Naive thymus-derived CD8-positive, alpha-beta T cell (primary cell): ENCODE results near the gene ARGFX. TPM values are rescaled to one million over a fixed set of nuclear protein-coding genes. Genes with fewer than 3 reads are reported as not detected.
"Not testable (repeated sequence)": the region's sequence is repeated elsewhere in the genome, so short reads cannot be mapped to it uniquely, and the experiment has no call there.

ENCODE experiments used
- ATAC-seq, 2 donors: fragments of 150-1000 bp; cut with Tn5 transposase in 1 of 2; sonication (Bioruptor Pico), chemical (Tn5 transposase) in 1 of 2; 1 replicate in 1 of 2; 2 replicates in 1 of 2; pipeline ENCODE4 v1.10.0; 2021; ENCODE audit warnings: mild to moderate bottlenecking in 2 of 2, moderate library complexity in 2 of 2
- POLR2A ChIA-PET: fragments of 350-600 bp; sonication (Branson Sonifier 250); formaldehyde crosslinking; loops from one replicate; lab custom pipeline; 2021; ENCODE audit warnings: antibody characterized with exemption; lab: Charles Lee
- DNase-seq, 10 donors: peaks; one replicate each; pipeline versions ENCODE4 v3.0.0 to v3.0.0-alpha.2; 2020 to 2022
- H3K27ac Mint-ChIP-seq, 10 donors: one replicate each; pipeline ENCODE4 v1.8.0; 2020 to 2022; ENCODE audit warnings: mild to moderate bottlenecking in 10 of 10, mixed read lengths in 10 of 10, moderate library complexity in 4 of 10, inconsistent platforms in 1 of 10
- H3K27me3 Mint-ChIP-seq, 5 donors: one replicate each; pipeline ENCODE4 v1.8.0; 2021 to 2022; ENCODE audit warnings: mixed read lengths in 5 of 5
- H3K36me3 Mint-ChIP-seq, 3 donors: one replicate each; pipeline ENCODE4 v1.8.0; 2020 to 2022; ENCODE audit warnings: mixed read lengths in 3 of 3, mild to moderate bottlenecking in 2 of 3, inconsistent platforms in 1 of 3
- H3K4me1 Mint-ChIP-seq, 4 donors: one replicate each; pipeline ENCODE4 v1.8.0; 2021 to 2022; ENCODE audit warnings: mixed read lengths in 4 of 4
- H3K4me3 Mint-ChIP-seq, 10 donors: one replicate each; pipeline ENCODE4 v1.8.0; 2020 to 2022; ENCODE audit warnings: mild to moderate bottlenecking in 10 of 10, mixed read lengths in 10 of 10, moderate library complexity in 6 of 10, inconsistent platforms in 1 of 10
- H3K9me3 Mint-ChIP-seq, 9 donors: one replicate each; pipeline ENCODE4 v1.8.0; 2020 to 2022; ENCODE audit warnings: mixed read lengths in 9 of 9, mild to moderate bottlenecking in 3 of 9, inconsistent platforms in 1 of 9, moderate library complexity in 1 of 9
- polyA plus RNA-seq, 3 donors: library from polyadenylated mRNA; unstranded; fragments of 300-500 nt; fragmentation: Illumina TruSeq; gene quantifications; one replicate each; pipeline ENCODE4 v1.2.3, GENCODE V29; 2021
- total RNA-seq, 8 experiments: library from RNA in 2 of 8; stranded (reverse) in 2 of 8; gene quantifications; one replicate each; pipeline ENCODE4 v1.2.3 and lab custom pipeline; 2021 to 2026

The ARGFX gene
- total and polyA plus RNA-seq, 5 experiments from 2014 or later = not detected

- no peaks in the 10 kb centered on the region for H3K9me3 Mint-ChIP-seq
- no peak overlapping the region for H3K27ac Mint-ChIP-seq
- no peak for DNase-seq
- no peaks in the 10 kb centered on the region for H3K4me1 Mint-ChIP-seq
- ATAC-seq = no peak
- no peaks in the 10 kb centered on the region for H3K36me3 Mint-ChIP-seq
- no peak overlapping the region for H3K4me3 Mint-ChIP-seq
- H3K27me3 Mint-ChIP-seq = peaks cover 0 to 8% (median 5%) of the 10 kb centered on the region in 5 donors
- POLR2A ChIA-PET = no interaction called here
These were observed 976 bp upstream of the ARGFX start for GRCh38 chr3:121566773-121567172.

GRCh38 chr3:121574449-121574848, 6.7 kb downstream of the ARGFX start:
- H3K4me3 Mint-ChIP-seq = no peak overlapping the region
- POLR2A ChIA-PET = no interaction called here
- ATAC-seq (no peak), DNase-seq (no peak)
- H3K27me3 Mint-ChIP-seq = peaks cover 0 to 7% (median 2%) of the 10 kb centered on the region in 5 donors
- H3K9me3 Mint-ChIP-seq = no peaks in the 10 kb centered on the region
- H3K36me3 Mint-ChIP-seq = no peaks in the 10 kb centered on the region
- H3K27ac Mint-ChIP-seq = no peak overlapping the region
- no peaks in the 10 kb centered on the region for H3K4me1 Mint-ChIP-seq

- Mint-ChIP-seq H3K36me3 (no peaks in the 10 kb centered on the region), H3K27ac (no peak overlapping the region), H3K4me1 (no peaks in the 10 kb centered on the region), H3K9me3 (no peaks in the 10 kb centered on the region), H3K4me3 (no peak overlapping the region), H3K27me3 (peaks cover 0 to 32% (median 15%) of the 10 kb centered on the region in 5 donors)
- ATAC-seq (no peak), DNase-seq (no peak)
- POLR2A ChIA-PET = interaction anchor here (0.6 kb wide), 1 partner anchor 1543 kb away, joined by 4 read pairs; no protein-coding TSS in a partner anchor
These were observed 13.9 kb downstream of the ARGFX start for GRCh38 chr3:121581691-121582090.

DNA sequence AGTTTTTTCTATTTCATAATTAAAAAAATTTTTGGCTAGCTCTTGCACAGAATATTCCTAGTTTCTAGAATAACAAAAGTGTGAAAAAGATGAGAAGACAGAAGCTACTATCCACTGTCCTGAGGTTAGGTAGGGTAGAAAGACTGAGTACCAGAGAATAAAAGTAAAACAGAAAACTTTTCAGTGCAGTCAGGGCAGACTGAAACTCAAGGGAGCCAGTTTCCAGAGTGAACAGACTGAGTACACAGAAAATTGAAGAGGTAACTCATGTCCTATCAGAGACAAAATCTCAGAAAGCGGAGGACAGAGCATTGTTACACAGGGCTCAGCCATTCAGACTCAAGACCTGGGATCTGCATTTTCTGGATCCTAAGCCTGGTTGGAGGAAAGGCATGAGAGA, 16.7 kb downstream of the ARGFX start:
- Mint-ChIP-seq H3K4me1 (no peaks in the 10 kb centered on the region), H3K36me3 (no peaks in the 10 kb centered on the region), H3K27ac (no peak overlapping the region), H3K4me3 (no peak overlapping the region), H3K27me3 (peaks cover 0 to 32% (median 14%) of the 10 kb centered on the region in 5 donors), H3K9me3 (no peaks in the 10 kb centered on the region)
- ATAC-seq (no peak), DNase-seq (no peak)
- POLR2A ChIA-PET = no interaction called here

DNA sequence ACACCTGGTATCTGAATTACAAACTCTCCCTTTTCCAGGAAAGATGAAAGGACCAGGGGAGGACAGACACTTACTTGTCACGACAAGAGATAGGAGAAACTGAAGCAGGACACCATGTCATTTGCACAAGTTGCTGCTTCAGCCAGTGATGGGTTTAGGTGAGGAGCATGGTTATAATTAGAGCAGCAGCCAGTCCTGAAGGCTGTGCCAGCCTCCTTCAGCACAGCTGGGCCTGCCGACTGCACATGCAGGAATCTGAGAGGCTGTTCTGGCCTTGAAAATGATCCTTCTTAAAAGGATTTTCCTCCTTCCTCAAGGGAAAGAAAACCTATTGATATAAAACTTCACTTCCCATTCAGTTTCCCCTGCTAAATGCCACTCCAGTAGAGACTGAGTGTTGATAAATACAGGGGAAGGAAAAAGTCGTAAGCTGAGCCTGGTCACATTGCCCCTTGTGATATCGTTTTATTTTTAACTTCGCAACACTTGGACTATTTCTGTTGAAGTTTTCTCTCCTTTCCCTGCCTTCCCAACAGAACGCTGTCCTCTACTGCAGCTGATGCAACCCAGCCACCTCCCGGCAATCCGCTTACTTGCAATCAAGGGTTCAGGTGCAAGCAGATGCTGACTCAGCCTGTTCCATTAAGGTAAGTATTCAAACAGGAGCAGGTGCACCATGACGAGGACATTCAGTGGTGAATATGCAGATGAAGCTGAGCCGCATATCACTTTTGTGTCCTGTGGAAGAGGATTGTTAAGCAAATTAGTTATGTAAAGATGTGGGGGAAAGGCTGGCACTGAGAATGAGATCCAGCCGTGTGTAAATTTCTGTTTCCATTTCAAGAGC, 25.3 kb downstream of the ARGFX start, which contains the start of gene FBXO40:
FBXO40 (plus strand) TSS at position 524 of the 847 bp plus-strand sequence. CDS start 27,197 bp downstream, outside the sequence.
- H3K4me1 Mint-ChIP-seq = no peaks in the 10 kb centered on the region
- H3K36me3 Mint-ChIP-seq = no peaks in the 10 kb centered on the region
- DNase-seq (no peak), ATAC-seq (no peak)
- H3K27ac Mint-ChIP-seq = no peak within 1 kb of the TSS
- peaks cover 0 to 4% (median 0%) of the 10 kb centered on the region in 5 donors for H3K27me3 Mint-ChIP-seq
- no peak within 1 kb of the TSS for H3K4me3 Mint-ChIP-seq
- no peaks in the 10 kb centered on the region for H3K9me3 Mint-ChIP-seq
- POLR2A ChIA-PET = no interaction called here

GRCh38 chr3:121593806-121594205, 26.1 kb downstream of the ARGFX start:
- H3K4me3 Mint-ChIP-seq, ATAC-seq, POLR2A ChIA-PET, DNase-seq, H3K4me1 Mint-ChIP-seq, H3K27ac Mint-ChIP-seq, H3K27me3 Mint-ChIP-seq, H3K9me3 Mint-ChIP-seq, H3K36me3 Mint-ChIP-seq: not testable (repeated sequence)

DNA sequence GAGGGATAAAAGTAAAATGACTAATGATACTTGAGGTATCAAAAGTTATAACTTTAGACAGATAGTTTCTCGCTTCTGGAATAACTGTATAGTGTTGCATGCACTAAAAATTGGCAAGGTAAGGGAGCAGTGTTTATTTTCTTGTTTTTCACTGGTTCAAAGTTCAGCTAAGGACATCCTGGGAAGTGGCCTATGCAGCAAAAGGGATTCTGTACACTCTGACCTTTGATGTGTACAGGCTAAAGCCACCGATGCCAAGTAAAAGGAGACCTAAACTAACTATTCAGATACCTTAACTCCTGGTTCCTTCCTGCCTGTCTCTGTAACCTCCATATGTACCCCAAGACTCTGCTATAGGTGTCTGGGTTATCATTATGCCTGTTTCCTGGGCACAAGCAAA, 27.1 kb downstream of the ARGFX start:
- Mint-ChIP-seq H3K4me3 (no peak overlapping the region), H3K9me3 (no peaks in the 10 kb centered on the region), H3K27ac (no peak overlapping the region), H3K36me3 (no peaks in the 10 kb centered on the region), H3K4me1 (no peaks in the 10 kb centered on the region), H3K27me3 (peaks cover 0 to 4% (median 0%) of the 10 kb centered on the region in 5 donors)
- no peak for DNase-seq
- no peak for ATAC-seq
- POLR2A ChIA-PET = interaction anchor here (0.6 kb wide), 1 partner anchor 38 kb away, joined by 5 read pairs; no protein-coding TSS in a partner anchor

DNA sequence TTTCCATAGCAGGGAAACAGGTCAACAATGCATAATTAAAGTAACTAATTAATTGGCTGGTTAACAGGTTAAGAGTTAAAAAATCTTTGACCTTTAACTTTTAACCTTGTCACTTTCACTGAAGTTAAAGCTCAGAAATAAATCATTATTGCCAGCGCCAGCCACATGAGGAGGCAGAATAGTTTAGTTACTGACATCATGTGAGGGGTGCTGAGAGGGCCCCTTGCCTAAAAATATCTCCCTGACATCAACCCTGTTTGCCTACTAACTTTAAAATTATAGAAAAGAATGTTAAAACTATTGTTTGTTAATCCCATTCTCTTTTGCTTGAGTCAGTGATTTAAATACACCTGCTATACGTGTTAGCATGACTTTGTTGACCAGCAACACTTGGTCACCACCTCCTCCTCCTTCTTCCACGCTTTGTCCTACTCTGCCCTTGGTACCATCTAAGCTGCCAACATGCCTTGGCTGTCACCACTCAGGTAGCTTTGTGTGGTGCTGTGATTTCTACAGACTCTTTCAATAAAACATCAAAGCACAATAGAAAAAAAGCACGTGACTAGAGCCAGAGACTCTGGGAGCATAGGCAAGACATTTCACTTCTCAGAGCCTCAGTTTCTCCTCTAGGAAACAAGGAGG, 28.1 kb downstream of the ARGFX start:
- H3K27me3 Mint-ChIP-seq = peaks cover 0 to 4% (median 0%) of the 10 kb centered on the region in 5 donors
- H3K9me3 Mint-ChIP-seq = no peaks in the 10 kb centered on the region
- no peak for DNase-seq
- H3K4me1 Mint-ChIP-seq = no peaks in the 10 kb centered on the region
- ATAC-seq = no peak
- H3K4me3 Mint-ChIP-seq = no peak overlapping the region
- POLR2A ChIA-PET = no interaction called here
- no peak overlapping the region for H3K27ac Mint-ChIP-seq
- H3K36me3 Mint-ChIP-seq = no peaks in the 10 kb centered on the region

GRCh38 chr3:121598564-121598963, 30.8 kb downstream of the ARGFX start:
- POLR2A ChIA-PET = no interaction called here
- Mint-ChIP-seq H3K9me3 (no peaks in the 10 kb centered on the region), H3K36me3 (no peaks in the 10 kb centered on the region), H3K27ac (no peak overlapping the region), H3K27me3 (no peaks in the 10 kb centered on the region), H3K4me1 (no peaks in the 10 kb centered on the region), H3K4me3 (no peak overlapping the region)
- DNase-seq = no peak
- ATAC-seq = no peak

GRCh38 chr3:121599900-121600299, 32.2 kb downstream of the ARGFX start:
- DNase-seq, H3K9me3 Mint-ChIP-seq, H3K4me1 Mint-ChIP-seq, H3K4me3 Mint-ChIP-seq, ATAC-seq, POLR2A ChIA-PET, H3K36me3 Mint-ChIP-seq, H3K27me3 Mint-ChIP-seq, H3K27ac Mint-ChIP-seq: not testable (repeated sequence)

- H3K4me3 Mint-ChIP-seq = no peak overlapping the region
- H3K36me3 Mint-ChIP-seq = no peaks in the 10 kb centered on the region
- no peaks in the 10 kb centered on the region for H3K4me1 Mint-ChIP-seq
- no peak overlapping the region for H3K27ac Mint-ChIP-seq
- POLR2A ChIA-PET = no interaction called here
- no peaks in the 10 kb centered on the region for H3K27me3 Mint-ChIP-seq
- DNase-seq (no peak), ATAC-seq (no peak)
- H3K9me3 Mint-ChIP-seq = no peaks in the 10 kb centered on the region
These were observed 33.6 kb downstream of the ARGFX start for GRCh38 chr3:121601212-121601812.

- ATAC-seq (no peak), DNase-seq (no peak)
- Mint-ChIP-seq H3K4me3 (no peak overlapping the region), H3K27ac (no peak overlapping the region), H3K27me3 (no peaks in the 10 kb centered on the region), H3K4me1 (no peaks in the 10 kb centered on the region), H3K9me3 (no peaks in the 10 kb centered on the region), H3K36me3 (no peaks in the 10 kb centered on the region)
- POLR2A ChIA-PET = no interaction called here
These were observed 37.0 kb downstream of the ARGFX start for GRCh38 chr3:121604759-121605158.

DNA sequence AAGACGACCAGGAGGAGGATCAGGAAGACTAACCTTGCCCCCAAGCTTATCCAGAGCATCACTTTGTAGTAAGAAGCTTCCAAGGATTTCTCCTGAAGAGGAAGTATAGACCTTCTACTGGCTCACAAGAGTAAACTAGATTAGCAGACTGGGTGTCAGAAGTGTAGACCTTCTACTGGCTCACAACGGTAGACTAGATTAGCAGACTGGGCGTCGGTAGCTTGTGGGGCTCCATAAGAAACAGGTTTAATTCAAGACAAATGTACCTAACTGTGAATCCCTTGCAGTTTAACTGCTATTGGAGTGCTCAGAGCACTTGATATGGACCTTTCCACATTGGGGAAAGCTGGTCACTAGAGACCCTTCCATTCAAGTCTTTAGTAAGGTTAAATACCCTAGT, 38.4 kb downstream of the ARGFX start:
- ATAC-seq (no peak), DNase-seq (no peak)
- POLR2A ChIA-PET = no interaction called here

More for the DNA sequence above, 38.4 kb downstream of the ARGFX start:
- H3K4me1 Mint-ChIP-seq = no peaks in the 10 kb centered on the region
- no peaks in the 10 kb centered on the region for H3K9me3 Mint-ChIP-seq
- H3K27ac Mint-ChIP-seq = no peak overlapping the region
- no peaks in the 10 kb centered on the region for H3K27me3 Mint-ChIP-seq
- no peak overlapping the region for H3K4me3 Mint-ChIP-seq
- no peaks in the 10 kb centered on the region for H3K36me3 Mint-ChIP-seq
